ENCODE results near the gene CLDN11. TPM values are rescaled to one million over a fixed set of nuclear protein-coding genes. Genes with fewer than 3 reads are reported as not detected.

Gene CLDN11
- total RNA-seq, 1 donor from 2014 or later: not detected

DNA sequence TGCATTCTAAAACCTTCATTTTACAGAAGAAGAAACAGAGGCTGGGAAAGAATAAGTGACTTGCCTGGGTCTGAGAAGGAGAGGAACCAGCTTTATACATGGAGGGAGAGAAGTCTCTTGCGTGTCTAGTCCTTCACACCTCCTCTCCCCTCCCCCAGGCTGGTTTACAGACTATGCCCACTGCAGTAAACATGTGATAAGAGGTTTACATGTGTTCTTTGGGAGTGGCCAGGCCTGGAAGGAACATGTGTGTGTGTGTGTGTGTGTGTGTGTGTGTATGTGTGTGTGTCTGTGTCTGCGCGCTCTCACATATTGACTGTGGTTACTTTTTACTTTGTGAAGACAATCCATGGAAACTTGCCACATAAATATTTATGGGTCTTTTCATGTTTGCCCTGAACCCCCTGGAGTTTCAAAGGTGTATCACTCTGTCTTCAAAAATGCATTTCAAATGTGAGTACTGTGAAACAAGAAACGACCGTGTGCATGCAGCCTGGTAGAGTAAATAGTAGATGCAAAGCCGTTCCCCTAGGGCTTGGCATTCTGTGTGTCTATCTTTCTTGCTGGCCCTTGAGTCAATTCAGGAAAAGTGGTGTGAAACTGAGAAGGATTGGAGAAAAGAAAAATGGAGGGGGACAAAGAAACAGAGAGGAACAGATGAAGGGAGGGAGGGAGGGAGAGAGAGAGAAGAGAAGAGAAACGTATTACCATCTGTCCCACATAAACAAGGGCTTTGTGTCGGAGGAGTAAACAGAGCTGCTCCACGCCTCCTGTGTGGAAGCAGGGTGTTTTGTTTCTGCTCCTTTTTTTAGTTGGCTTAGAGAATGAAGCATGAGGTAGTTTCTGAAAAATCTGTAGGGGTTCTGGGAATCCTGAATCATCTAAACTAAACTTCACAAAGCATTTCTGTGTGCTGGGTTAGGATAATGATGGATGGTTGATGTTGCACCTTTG, 51.7 kb downstream of the CLDN11 start:
- DNase-seq (ENCODE audit: low read depth): peak; percentile 62

GRCh38 chr3:170471149-170471548, 52.5 kb downstream of the CLDN11 start:
- DNase-seq (ENCODE audit: low read depth): no peak

DNA sequence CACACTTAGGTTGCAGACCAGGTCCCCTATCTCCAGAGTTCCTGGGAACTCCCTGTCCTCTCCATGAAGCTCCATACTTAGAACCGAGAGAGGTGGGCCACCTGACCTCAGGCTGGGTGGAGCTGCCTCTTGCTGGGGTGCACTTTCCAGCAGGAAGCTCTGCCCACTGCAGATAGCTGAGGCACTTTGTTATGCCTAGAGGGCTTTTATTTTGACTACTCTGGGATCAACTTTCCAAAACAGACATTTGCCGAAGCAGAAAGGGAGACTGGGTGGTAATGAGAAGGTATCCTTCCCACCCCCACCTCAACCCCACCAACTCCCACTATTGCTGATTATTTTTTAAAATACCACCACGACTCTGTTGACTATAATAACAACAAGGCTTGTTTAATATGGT, 54.7 kb downstream of the CLDN11 start:
- DNase-seq (ENCODE audit: low read depth): no peak

DNA sequence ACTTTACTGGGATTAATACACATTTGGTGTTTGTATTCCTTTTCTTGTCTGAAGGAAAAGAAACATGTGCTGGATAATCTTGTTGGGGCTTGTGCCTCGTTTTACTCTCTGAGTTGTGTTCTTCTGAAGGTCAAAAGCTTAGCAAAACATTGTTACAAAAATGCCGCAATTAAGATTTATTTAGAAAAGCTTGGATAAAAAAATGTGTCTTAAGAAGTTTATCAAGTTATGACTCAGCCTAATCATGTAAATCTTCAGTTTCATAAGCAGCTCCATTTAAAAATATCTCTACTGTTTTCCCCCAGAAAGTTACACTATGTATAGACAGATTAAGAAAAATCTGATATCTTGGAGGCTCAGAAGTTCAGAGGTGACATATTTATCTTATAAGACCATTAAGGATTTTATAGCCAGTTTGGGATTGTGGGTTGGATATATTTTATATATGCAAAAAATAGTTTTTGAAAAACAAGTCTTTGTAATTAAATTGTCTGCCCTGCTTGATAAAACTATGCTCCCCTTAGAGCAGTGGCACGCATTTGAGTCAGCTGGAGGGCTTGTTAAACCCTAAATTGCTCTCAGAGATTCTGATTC, 56.5 kb downstream of the CLDN11 start:
- DNase-seq (ENCODE audit: low read depth): no peak

- no peak for DNase-seq (ENCODE audit: low read depth)
These were observed 57.6 kb downstream of the CLDN11 start for GRCh38 chr3:170476291-170476690.

DNA sequence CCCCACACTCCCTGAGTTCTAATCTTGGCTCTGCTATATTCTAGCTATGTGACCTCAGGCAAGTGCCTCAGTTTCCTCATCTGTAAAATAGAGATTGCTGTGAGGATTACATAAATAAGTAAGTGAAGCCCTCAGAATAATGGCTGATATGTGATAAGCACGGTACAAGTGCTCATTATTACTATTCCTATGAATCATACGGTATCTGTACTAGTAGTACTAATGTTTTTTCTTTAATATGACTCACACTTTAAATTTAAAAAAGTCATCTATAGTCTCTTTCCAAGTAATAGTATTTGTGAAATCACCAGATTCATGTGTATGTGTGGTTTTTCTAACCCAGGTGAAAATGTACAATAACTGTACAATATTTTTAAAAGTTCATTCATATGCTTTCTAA, 58.7 kb downstream of the CLDN11 start:
- no peak for DNase-seq (ENCODE audit: low read depth)

DNA sequence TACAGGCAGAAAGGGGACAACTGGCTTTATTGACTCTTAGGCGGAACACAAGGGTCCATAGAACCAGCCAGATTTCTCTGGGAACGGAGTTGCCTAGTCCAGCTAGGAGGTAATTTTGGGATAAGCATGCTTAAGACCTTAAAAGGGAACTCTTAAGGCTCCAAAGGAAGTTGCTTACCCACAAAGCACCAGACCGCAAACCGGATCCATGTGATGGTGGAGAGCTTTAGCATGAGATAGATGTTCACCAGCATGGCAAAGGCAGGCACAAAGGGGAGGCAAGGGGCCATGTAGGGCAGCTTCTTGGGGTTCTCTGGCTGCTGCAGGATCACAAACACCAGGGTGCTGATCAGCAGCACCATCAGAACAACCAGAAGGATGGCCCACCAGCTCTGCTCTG, 61.4 kb downstream of the CLDN11 start:
- DNase-seq (ENCODE audit: low read depth): no peak

DNA sequence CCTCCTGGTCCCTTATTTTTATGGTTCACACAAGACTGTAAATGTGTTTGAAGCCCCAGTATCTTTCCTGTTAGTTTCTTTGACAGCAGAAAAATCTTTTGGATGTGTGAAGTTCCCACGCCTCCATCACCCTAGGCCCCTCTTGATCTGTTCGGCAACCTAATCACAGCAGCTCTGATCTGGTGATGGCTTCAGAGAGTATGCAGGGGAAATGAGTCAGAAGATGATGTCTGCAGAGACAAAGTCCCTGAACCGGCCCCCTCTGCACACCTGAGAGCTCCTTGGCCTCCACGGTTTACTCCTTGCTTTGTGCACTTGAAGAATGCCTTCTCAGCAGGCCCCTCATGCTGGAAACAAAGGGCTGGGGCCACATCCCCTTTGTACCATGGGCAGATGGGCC, 63.5 kb downstream of the CLDN11 start:
- no peak for DNase-seq (ENCODE audit: low read depth)

DNA sequence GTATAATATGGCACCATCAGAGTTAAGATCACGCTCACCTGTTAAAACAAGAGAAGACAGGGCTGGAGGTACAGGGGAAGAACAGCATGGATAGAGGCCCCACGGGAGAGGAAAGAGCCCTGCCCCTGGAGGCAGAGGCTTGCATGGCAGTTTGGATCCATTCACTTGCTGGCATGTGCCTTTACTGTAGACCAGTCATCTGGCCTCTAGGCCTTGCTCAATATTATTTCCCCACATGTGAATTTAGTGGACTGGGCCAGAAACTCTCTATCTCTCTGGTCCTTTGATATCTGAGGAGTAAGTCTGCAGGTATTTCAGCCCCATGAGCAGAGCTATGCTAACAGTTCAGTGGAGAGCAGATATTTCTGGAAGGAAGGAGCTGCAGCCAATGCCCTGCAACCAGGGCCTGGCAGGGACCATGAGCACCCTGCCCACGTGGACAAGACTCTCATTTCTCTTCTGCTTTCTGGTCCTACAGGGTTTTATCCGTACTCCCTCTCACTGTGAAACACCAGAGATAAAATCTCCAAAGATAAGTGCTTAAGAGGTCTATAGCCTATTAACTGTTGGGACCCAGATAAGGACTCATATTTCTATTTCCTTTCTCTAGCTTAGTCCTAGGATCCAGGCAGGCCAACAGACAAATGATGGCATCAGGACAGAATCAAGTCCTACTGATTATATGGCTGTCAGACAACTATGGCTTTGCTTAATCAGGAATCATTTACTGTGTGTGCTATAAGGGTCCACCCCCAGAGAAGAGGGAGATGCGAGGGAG, 65.0 kb downstream of the CLDN11 start:
- no peak for DNase-seq (ENCODE audit: low read depth)

Small RNA genes within 50 kb of the gene (microRNA-seq; reads per million reads assigned to microRNA genes)
- gene MIR6828: not detected

Other genes with a start within 250 kb of the CLDN11 start
- gene PHC3, start 237.1 kb upstream of the CLDN11 start, total RNA-seq: 29.8 and 30.0 TPM in 2 replicates
- 27.7 and 28.1 TPM in 2 replicates for gene PRKCI, start 196.4 kb upstream of the CLDN11 start, total RNA-seq
- gene SKIL, start 61.2 kb upstream of the CLDN11 start, total RNA-seq: 34.0 and 40.3 TPM in 2 replicates
- gene SLC7A14, start 167.2 kb downstream of the CLDN11 start, total RNA-seq: 0.21 and 0.24 TPM in 2 replicates

Measured in myocyte (in vitro differentiated cells).